ENCODE results near the gene CLOCK. TPM values are rescaled to one million over a fixed set of nuclear protein-coding genes. Genes with fewer than 3 reads are reported as not detected.

CLOCK gene
- total RNA-seq, 1 donor from 2014 or later: 26.1 TPM

GRCh38 chr4:55382488-55383003 is 164.2 kb downstream of the CLOCK start:
- no peak overlapping the region for H3K4me3 Mint-ChIP-seq (ENCODE audit: unreplicated experiment)
- no peaks in the 10 kb centered on the region for H3K27me3 Mint-ChIP-seq (ENCODE audit: low read depth)
- H3K4me1 Mint-ChIP-seq (ENCODE audit: low read depth): peaks cover 7% of the 10 kb centered on the region
- no peaks in the 10 kb centered on the region for H3K36me3 Mint-ChIP-seq (ENCODE audit: low read depth)
- no peak for DNase-seq (ENCODE audit: low spot score)
- TF ChIP-seq CTCF (IDR thresholded peaks at IDR 0.05): no peak
- H3K27ac Mint-ChIP-seq (ENCODE audit: unreplicated experiment): no peak overlapping the region
- no peaks in the 10 kb centered on the region for H3K9me3 Mint-ChIP-seq (ENCODE audit: low read depth)

- TF ChIP-seq CTCF (IDR thresholded peaks at IDR 0.05): no peak
- Mint-ChIP-seq H3K4me3 (ENCODE audit: unreplicated experiment) (no peak overlapping the region), H3K4me1 (ENCODE audit: low read depth) (peaks cover 7% of the 10 kb centered on the region), H3K27me3 (ENCODE audit: low read depth) (no peaks in the 10 kb centered on the region), H3K9me3 (ENCODE audit: low read depth) (no peaks in the 10 kb centered on the region), H3K27ac (ENCODE audit: unreplicated experiment) (no peak overlapping the region), H3K36me3 (ENCODE audit: low read depth) (no peaks in the 10 kb centered on the region)
- DNase-seq (ENCODE audit: low spot score): no peak
These were observed 165.2 kb downstream of the CLOCK start for GRCh38 chr4:55381502-55381901.

GRCh38 chr4:55380576-55380975 is 166.1 kb downstream of the CLOCK start:
- no peak overlapping the region for H3K27ac Mint-ChIP-seq (ENCODE audit: unreplicated experiment)
- no peaks in the 10 kb centered on the region for H3K36me3 Mint-ChIP-seq (ENCODE audit: low read depth)
- DNase-seq (ENCODE audit: low spot score): no peak
- H3K9me3 Mint-ChIP-seq (ENCODE audit: low read depth): no peaks in the 10 kb centered on the region
- TF ChIP-seq CTCF (IDR thresholded peaks at IDR 0.05): no peak
- peaks cover 6% of the 10 kb centered on the region for H3K4me1 Mint-ChIP-seq (ENCODE audit: low read depth)
- no peak overlapping the region for H3K4me3 Mint-ChIP-seq (ENCODE audit: unreplicated experiment)
- no peaks in the 10 kb centered on the region for H3K27me3 Mint-ChIP-seq (ENCODE audit: low read depth)

DNA sequence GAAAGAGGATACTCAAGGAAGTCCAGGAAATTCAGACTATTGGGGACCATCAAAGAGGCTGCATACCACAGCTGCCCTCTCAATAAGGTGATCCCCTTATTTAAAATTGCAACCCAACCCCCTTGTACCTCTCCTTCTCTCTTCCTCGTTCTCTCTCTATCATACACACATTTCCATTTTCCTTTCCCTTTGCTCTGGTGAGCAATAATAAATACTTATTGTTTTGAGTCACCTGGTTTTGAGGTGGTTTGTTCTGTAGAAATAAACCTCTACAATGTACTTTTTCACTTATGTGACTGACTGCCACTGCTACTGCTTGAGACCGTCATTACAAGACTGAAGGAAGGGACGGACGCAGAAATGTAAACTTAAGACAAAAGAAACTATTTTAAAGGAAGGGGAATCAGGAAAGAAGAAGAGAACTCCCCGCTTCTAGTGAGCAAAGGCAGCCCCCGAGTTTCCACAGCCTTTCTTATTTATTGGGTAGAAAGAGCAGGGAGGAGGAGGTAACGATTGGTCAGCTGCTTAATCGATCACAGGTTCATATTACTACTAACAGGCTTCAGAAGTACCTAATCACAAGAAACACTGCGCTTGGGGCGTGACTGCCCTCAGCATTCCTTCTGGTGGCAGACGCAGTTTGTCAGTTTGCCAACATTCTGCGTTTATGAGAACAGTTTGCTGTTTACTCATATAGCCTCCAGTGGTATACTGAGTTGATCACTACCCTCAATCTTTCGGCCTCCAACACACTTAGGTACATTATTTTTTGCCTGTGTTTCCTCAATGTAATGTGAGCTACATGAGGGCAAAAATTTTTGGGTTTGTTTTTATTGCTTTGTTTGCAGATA is 167.9 kb downstream of the CLOCK start:
- Mint-ChIP-seq H3K27me3 (ENCODE audit: low read depth) (no peaks in the 10 kb centered on the region), H3K27ac (ENCODE audit: unreplicated experiment) (no peak overlapping the region), H3K4me3 (ENCODE audit: unreplicated experiment) (no peak overlapping the region), H3K36me3 (ENCODE audit: low read depth) (peaks cover 3% of the 10 kb centered on the region), H3K9me3 (ENCODE audit: low read depth) (no peaks in the 10 kb centered on the region), H3K4me1 (ENCODE audit: low read depth) (no peaks in the 10 kb centered on the region)
- no peak for TF ChIP-seq CTCF (IDR thresholded peaks at IDR 0.05)
- no peak for DNase-seq (ENCODE audit: low spot score)

Other genes with a start within 250 kb of the CLOCK start
- 23.9 to 31.4 TPM (median 29.0 TPM) in 3 replicates for gene SRD5A3, start 200.7 kb downstream of the CLOCK start, total RNA-seq
- gene TMEM165, start 151.0 kb downstream of the CLOCK start, total RNA-seq: 110 to 129 TPM (median 111 TPM) in 3 replicates
- not detected in 3 replicates for gene PDCL2, start 45.3 kb upstream of the CLOCK start, total RNA-seq
- 0.80 to 1.5 TPM in 2 of 3 replicates, not detected in the other for gene NMU, start 89.4 kb upstream of the CLOCK start, total RNA-seq

Measured in chondrocyte (in vitro differentiated cells).